NCI-H460 (cell line): Measurements from ENCODE around the gene ZNF511. TPM values are rescaled to one million over a fixed set of nuclear protein-coding genes. Genes with fewer than 3 reads are reported as not detected.

Experiments
- DNase-seq: peaks from one replicate; pipeline ENCODE4 v3.0.0-alpha.2; 2016; ENCODE audit warnings: low read depth; ENCODE audit errors: extremely low read depth
- total RNA-seq: library from RNA; depleted of rRNA; stranded (reverse); fragments of >200 nt; shearing (Covaris generic); gene quantifications from 2 replicates; pipeline ENCODE4 v1.2.3, GENCODE V29; 2014

The ZNF511 gene
- total RNA-seq, 1 experiment from 2014 or later: 50.4 TPM

DNA sequence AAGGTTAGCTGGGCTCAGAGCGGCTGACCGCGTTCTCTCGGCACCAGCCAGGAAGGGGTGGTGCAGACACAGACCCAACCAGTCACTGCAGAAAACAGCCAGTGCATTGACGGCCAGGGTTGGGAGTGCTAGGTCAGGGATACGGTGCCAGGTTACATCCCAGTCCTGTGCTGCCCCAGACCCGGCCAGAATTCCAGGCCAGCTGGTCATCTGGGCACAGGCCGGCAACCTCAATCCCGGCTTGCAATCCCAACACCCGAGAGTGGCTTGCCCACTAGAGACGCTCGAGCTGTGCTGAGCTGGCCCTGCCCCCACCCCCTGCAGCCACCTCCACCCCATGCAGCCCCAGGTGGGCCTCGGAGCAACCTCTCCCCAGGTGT, 42.2 kb downstream of the ZNF511 start:
- DNase-seq: no peak

DNA sequence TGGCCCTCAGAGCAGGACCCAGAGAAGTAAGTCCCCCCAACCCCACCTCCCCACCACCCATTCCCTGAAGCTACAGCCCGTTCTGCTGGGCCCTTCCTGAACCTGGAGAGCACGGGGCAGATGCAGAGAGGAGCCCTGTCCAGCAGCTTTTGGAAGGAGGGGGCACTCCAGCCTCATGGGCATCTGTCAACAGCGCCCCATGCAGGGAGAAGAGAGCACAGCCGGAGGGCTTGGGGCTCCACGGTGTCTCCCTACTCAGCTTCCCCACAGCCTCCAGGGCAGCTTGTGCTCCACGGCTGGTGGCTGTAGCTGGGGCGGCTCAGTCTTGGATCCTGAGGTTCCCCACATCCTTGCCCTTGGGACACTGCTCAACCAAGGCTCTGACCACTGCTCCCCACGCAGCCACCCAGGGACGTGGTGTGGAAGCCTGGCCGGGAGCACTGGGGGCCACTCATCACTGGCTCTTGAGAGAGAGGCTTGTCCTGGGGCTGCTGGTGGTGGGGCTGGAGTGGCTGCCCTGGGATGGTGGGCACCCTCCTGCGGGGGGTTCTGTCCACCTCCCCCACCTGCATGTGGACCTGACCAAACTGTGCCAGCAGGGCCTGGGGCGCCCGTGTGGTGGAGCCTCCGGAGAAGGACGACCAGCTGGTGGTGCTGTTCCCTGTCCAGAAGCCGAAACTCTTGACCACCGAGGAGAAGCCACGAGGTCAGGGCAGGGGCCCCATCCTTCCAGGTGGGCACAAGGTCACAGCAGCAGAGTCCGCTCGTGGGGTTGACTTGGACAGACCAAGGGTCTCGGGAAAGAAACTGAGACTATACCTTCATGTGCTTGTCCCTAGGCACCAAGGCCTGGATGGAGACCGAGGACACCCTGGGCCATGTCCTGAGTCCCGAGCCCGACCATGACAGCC, 42.9 kb downstream of the ZNF511 start:
- no peak for DNase-seq

DNA sequence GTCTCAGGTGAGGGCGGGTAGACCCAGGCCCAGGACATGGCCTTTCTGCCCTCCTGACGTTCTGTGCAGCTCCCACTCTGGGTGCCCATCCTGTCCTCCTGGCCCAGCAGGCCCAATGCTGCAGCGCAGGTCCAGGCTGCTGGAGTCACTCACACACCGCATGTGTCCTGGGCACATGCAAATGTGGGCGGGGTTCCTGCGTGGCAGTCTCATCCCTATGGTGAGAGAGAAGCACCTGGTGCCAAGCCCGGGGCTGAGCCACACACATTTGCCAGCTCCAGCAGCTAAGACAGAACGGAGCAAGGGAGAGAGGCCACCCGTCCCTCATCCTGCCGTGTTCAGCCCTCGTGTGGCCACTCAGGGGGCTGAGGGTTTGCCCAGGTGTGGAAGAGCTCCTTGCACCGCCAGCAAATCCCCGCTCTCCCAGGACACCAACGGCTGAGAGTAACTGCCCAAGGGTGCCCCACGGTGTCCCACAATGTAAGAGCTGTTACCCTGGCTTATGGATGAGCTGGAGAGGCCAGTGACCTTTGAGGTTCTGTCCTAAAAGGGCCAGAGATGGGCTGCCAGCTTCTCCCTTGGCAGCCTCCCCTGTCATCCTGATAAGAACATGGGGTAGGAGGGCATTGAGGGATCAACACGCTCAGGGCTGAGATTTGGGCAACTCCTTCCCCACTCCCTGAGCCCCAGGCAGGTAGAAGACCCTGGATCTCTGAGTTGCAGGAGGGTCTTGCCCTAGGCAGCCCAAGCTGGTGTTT, 44.7 kb downstream of the ZNF511 start:
- no peak for DNase-seq

DNA sequence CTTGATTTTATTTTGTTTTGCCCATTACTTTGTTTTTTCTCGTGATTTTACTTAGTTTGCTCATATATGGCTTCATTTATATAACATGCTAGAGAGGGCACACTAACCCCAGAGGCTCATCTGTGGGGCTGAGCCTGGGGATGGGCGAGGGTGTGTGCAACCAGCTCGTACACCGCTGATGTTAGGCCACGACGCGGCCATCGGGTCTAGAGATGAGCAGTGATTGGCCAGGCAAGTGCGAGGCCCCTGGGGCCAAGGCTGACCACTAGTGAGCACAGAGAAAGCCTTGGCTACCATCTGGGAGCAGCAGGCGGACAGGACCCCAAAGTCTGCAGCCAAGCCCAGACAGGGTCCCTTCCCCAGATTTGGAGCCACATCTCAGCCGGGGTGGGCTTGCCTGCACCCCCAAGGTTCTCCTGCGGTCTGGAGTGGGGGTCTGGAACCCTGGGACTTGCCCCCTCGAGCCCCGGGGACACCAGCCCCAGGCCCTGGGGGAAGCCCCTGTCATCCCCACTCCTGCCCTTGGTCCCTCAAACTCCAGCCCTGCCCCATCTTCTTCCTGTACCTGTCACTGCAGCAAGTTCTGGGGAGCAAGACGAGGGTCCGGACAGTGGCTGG, 45.4 kb downstream of the ZNF511 start:
- no peak for DNase-seq

DNA sequence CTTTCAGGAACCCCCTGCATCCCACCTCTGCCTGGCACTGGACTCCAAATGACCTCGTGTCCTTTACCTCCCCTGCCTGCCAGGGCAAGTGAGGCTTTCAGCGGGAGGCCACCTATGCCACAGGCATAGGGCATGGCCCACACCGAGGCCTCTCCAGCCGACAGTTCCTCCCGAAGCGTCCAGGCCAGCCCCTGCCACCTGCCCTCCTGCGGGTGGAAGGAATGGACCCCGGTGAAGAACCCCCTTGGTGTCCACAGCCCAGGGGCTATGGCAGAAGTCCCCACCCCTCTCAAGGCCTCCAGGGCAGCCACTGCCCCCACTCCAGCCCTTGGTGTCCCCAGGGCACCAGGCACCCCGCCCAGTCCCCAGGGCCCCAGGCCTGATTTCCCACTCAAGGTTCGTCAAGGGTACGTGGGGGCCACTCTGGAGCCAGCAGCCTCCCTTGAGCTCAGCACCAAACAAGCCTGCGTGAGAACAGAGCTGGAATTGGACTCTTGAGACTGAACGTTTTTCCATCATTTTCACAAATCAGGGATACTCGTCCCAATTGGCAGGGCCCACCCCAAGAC, 46.0 kb downstream of the ZNF511 start:
- no peak for DNase-seq

DNA sequence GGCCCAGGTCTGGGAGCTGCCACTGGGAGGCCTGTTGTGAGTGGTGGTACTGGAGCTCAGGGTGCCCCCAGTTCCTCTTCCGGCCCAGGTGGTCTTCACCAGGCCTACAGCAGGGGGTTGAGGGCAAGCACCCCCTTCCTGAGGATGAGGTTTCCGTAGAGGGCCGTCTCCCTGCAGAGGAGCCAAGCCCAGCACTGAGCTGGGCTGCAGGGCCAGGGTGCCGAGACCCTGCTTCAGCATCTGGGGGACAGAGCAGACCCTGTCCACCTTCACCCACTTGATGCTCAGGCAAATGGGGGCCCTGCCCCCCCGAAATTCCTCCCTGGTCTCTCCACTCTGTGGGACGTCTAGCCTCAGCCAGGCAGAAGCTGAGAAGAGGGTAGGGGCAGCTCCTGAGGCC, 46.6 kb downstream of the ZNF511 start:
- DNase-seq: no peak

DNA sequence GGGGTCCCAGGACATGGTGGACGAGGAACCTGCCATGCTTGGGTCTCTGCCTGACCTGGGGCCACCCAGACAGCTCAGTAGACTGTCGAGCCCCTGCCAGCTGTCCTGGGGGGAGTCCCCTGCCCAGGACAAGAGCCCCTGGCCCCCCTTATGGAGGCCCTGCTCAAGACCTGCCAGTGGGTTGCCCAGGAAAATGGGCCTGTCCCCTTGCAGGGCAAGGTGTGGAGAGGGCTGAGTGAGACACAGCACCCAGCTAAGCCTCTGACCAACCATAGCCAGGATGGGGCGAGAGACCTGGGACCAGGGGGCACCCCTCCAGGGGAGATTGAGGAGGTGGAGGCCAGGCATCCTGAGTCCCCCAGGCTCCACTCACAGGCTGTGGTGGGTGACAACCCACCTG, 47.3 kb downstream of the ZNF511 start:
- no peak for DNase-seq

DNA sequence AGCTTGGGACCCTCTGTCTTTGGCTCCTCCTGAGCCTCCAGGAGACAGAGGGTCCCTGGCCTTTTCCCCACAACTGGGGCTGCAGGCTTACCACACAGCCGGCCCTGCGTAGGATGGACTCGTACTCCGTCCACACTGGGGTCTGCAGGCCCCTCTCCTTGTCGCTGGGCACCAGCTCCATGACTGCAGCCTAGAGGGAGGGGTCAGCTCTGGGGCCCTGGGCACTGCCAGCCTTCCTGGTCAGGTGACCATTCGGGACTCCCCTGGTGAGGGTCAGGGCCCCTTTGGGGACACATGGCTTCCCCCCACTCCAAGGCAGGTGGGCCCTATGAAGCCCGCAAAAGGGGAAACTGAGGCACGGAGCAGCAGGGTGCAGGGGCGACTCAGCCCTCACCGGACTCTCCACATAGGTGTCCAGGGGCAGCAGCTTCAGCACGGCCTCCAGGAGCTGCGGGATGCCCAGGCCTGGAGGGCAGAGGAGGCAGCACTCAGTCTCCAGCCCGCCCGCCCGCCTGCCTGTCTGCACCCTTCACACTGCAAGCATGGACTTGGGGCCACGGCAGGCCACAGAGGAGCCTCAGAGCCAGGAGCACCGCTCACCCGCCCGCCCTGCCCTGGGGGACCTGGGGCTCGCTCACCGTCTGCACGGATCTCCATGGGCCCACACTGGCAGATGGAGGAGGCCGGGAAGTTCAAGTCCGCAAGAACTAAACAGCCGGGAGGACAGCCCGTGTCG, 48.0 kb downstream of the ZNF511 start:
- no peak for DNase-seq

DNA sequence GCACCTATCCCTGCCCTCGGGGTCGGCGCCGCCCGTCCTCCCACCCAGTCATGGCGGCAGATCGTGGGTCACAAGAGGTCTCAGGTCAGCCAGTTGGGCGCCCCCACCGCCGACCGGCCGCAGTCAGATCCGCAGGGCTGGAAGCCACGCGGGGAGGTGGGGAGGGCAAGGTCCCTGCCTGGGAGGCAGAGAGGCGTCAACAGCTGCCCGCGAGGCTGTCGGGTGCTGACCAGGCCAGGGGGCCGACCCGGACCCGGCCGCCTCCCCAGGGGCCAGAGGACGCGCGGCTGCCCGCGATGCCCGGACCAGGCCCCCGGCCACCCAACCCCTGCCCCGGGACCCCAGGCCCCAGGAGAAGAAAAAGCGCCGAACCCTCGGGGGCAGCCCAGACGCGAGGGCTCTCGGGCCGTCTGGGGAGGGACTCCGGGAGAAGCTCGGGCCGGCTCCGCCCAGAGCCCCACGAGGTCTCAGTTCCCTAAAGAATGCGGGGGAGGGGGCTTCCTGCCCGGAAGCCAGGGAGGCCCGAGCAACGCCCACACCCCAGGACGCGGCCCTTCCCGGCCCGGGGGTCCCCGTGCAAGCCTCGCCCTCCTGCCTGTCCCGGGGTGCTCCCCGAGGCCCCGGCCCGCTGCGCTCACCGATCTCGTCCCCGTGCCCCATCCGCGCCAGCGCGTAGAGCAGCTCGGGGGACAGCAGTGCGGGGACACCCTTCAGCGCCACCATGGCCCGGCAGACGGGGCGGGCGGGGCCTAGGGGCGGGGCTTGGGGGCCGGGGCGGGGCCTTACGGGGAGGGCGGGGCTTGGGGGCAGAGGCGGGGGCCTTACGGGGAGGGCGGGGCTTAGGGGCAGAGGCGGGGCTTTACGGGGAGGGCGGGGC, 48.8 kb downstream of the ZNF511 start, which contains the start of gene FUOM:
Gene FUOM (minus strand): TSS at position 735 of the 877 bp plus-strand sequence. CDS start 12 bp downstream, at position 723.
- no peak for DNase-seq

DNA sequence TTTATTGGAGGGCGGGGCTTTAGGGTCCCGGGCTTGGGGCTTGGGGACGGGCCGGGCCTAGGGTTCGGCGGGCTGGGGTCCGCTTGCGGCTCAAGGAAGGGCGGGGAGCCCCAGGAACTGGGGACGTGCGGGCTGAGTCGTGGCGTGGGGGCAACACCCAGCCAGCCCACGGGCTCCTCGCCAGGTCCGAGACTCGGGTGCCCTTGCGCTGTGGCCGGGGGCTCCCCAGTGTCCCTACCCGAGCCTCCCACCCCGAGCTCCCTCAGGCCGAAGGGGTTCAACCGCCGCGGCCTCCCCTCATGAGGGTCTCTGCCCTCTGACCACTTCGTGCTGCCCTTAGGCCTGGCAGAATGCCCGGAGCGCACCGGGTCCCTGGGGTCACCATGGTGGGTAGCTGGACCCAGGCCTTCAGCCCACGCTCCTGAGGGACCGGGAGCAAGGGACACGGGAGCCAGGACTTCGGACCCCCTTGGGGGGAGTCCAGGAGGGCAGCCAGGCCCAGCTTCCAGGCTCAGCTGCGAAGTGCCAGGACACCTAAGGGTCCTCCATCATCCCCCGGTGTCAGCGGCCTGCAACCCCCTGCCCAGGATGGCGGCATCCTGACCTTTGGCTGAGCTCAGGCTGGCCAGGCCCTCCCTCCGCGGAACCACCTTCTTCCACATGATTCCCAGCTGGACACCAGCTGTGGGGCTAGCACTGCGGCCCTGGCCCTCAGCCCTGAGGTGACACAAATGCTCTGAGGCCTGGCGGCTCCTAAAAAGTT, 49.6 kb downstream of the ZNF511 start:
- no peak for DNase-seq

DNA sequence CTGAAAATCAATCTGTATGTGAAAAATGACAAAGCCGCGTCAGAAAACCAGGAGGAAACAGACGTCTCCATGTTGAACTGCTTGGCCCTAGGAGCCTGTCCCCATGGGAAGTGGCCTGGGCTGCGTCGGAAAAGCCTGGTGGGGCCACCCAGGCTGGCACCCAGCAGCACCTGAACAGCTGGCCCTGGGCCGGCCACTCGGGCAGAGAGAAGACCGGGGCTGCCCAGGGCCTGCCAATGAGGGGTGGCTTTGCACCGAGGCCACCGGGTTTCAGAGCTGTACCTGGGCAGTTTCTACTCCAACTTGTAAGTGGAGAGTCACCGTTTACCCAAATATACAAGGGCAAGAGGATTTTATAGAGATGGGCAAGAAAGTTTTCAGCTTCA, 50.2 kb downstream of the ZNF511 start:
- no peak for DNase-seq

DNA sequence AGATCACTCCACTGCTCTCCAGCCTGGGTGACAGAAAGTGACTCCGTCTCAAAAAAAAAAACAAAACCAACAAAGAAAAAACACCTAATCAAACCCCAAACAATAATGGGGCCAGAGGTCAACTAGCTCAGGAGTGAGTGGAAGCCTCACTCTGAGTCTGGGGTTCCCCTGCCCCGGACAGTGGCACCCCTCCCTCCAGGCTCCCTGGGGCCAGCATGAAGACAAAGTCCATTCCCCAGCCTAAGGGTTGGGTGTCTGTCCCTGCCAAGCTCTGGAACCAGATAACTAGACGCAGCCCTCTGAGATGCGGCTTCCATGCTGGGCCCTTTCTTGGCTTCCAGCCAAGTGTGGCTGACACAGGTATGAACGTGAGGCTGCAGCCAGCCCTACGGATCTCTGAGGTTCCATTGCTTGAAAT, 50.8 kb downstream of the ZNF511 start:
- no peak for DNase-seq

DNA sequence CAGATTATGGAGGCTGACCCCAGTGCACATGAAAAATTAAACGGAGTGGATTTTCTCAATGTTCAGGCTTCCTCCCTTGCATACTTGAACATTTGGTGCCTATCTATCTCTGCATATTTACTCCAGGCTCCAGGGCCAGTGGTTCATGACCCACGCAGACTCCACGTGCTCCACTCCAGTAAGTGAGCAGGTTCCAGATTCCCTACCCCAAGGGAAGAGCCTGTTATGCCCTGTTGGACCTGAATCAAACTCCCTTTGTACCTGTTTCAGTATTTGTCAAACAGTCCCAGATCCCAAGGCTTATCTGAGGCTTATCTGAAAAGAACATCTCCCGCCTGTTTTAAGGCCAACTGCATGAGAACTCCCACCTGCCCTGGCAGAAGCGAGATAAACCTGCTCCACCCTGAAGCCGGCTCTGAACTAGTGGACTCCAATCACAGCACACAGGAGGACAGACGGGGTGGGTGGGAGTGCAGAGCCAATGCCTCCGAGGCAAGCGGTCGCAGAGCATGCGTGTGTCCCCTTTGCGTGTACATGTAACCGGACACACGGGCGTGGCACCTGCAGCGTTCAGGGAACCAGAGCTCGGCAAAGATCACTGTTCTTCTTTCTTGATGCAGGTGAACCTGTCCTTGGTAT, 51.4 kb downstream of the ZNF511 start:
- DNase-seq: no peak

DNA sequence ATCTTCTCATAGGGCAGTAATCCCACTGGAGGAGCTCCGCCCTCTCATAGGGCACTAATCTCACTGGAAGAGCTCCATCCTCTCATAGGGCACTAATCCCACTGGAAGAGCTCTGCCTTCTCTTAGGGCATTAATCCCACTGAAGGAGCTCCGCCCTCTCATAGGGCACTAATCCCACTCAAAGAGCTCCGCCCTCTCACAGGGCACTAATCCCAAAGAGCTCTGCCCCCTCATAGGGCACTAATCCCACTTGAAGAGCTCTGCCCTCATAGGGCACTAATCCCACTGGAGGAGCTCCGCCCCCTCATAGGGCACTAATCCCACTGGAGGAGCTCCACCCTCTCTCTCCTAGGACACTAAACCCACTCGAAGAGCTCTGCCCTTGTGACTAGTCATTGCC, 52.5 kb downstream of the ZNF511 start:
- DNase-seq: no peak

DNA sequence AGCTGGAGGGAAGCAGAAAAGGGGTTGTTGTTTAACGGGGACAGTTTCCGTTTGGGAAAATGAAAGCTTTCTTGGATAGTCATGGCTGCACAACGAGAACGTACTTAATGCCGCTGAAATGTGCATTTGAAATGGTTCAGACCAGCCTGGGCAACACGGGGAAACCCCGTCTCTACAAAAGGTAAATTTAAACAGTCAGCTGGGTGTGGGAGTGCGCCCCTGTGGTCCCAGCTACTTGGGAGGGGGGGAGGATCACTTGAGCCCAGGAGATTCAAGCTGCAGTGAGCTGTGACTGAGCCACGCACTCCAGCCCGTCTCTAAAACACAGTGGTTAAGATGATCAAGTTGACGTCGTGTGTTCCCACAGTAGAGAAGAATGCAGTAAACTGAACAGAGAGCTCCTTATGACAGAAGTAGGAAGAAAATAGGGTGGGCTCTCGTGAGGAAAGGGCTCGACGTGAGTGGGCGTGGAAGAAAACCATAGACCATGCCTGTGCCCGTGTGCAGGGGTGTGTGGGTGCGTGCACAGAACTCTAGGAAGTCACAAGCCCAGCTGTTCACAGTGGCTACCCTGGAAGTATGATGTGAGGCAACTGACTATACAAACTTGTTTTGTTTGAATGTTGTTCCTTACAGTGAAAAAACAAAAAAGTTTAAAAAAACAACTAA, 53.2 kb downstream of the ZNF511 start:
- no peak for DNase-seq
